ENCODE results near the gene CLP1. TPM values are rescaled to one million over a fixed set of nuclear protein-coding genes. Genes with fewer than 3 reads are reported as not detected.
"Not testable (repeated sequence)": the region's sequence is repeated elsewhere in the genome, so short reads cannot be mapped to it uniquely, and the experiment has no call there.

The CLP1 gene
- total RNA-seq, 3 donors from 2014 or later = 10.0 to 13.1 (median 10.9) TPM

DNA sequence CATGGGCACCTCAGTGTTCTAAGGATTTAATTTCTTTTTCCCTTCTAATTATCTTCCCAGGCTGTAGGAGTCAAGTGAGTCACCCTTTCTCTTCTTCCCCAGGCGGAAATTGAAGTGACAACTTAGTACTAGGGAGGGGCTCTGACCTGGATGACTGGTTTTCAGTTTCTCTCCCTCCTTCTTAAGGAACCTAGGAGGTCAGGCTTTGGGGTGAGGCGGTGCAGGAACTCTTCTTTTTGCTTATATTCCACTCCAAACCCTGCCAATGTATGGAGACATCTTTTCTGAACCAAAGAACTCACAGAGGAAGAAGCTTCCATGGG is 23.0 kb downstream of the CLP1 start:
- peaks cover 14% of the 10 kb centered on the region for H3K36me3 ChIP-seq (ENCODE audit: low read depth)
- peak; percentile 88 for ATAC-seq
- intact Hi-C loops (cut with DNase I, micrococcal nuclease) = no loop called here
- no peak overlapping the region for H3K4me3 ChIP-seq
- DNase-seq = no peak
- TF ChIP-seq, protein P1, sequence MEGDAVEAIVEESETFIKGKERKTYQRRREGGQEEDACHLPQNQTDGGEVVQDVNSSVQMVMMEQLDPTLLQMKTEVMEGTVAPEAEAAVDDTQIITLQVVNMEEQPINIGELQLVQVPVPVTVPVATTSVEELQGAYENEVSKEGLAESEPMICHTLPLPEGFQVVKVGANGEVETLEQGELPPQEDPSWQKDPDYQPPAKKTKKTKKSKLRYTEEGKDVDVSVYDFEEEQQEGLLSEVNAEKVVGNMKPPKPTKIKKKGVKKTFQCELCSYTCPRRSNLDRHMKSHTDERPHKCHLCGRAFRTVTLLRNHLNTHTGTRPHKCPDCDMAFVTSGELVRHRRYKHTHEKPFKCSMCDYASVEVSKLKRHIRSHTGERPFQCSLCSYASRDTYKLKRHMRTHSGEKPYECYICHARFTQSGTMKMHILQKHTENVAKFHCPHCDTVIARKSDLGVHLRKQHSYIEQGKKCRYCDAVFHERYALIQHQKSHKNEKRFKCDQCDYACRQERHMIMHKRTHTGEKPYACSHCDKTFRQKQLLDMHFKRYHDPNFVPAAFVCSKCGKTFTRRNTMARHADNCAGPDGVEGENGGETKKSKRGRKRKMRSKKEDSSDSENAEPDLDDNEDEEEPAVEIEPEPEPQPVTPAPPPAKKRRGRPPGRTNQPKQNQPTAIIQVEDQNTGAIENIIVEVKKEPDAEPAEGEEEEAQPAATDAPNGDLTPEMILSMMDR (IDR thresholded peaks at IDR 0.05) = no peak
- H3K4me1 ChIP-seq (ENCODE audit: low read depth) = peaks cover 9% of the 10 kb centered on the region
- no peaks in the 10 kb centered on the region for H3K9me3 ChIP-seq

DNA sequence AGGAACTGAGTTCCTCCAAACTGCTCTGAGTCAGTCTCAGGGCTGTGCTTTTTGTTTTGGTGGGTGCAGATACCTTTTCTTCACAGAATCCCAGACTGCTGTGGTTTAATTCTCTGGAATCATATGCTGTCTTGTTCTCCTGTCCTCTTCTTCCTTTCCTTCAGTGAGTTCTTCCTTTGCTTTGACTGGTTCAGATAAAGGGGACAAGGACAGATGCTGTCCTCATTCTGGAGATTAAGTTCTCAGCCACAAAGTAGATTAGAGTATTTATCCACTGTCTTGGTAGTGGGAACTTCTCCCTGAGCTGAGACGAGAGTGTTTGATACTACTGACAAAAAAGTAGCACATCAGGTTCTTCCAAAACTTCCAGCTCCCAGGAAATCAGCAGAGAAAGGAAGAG is 23.6 kb downstream of the CLP1 start:
- no peaks in the 10 kb centered on the region for H3K9me3 ChIP-seq
- peaks cover 14% of the 10 kb centered on the region for H3K36me3 ChIP-seq (ENCODE audit: low read depth)
- H3K4me1 ChIP-seq (ENCODE audit: low read depth) = peaks cover 9% of the 10 kb centered on the region
- DNase-seq = no peak
- TF ChIP-seq, protein P1 (IDR thresholded peaks at IDR 0.05) = no peak
- no peak overlapping the region for H3K4me3 ChIP-seq
- no peak for ATAC-seq
- intact Hi-C loops (cut with DNase I, micrococcal nuclease) = no loop called here

DNA sequence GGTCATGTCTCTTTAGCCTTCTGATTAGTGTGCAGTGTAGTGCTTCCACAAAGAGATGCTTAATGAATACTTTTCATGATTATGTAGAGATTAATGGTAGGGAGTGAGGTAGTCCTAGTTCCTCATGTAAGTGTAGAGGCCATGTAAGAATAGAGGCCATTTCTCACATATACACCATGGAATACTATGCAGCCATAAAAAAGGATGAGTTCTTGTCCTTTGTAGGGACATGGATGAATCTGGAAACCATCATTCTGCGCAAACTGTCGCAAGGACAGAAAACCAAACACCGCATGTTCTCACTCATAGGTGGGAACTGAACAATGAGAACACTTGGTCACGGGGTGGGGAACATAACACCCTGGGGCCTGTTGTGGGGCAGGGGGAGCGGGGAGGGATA is 32.9 kb downstream of the CLP1 start:
- H3K4me3 ChIP-seq; intact Hi-C loops (cut with DNase I, micrococcal nuclease); DNase-seq; ATAC-seq; H3K9me3 ChIP-seq; H3K4me1 ChIP-seq (ENCODE audit: low read depth): not testable (repeated sequence)
- peaks cover 35% of the 10 kb centered on the region for H3K36me3 ChIP-seq (ENCODE audit: low read depth)

DNA sequence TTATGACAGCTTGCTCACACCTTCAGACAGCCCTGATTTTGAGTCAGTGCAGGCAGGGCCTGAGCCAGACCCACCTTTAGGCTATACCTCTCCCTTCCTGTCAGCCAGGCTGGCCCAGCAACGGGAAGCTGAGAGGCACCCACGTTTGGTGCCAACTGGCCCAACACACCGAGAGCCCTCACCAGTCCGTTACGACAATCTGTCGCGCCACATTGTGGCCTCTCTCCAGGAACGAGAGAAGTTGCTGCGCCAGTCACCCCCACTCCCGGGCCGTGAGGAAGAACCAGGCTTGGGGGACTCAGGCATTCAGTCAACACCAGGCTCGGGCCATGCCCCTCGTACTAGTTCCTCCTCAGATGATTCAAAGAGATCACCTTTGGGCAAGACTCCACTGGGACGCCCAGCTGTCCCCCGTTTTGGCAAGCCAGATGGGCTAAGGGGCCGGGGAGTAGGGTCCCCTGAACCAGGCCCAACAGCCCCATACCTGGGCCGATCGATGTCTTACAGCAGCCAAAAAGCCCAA is 41.3 kb downstream of the CLP1 start:
- Histone ChIP-seq H3K9me3 (no peaks in the 10 kb centered on the region), H3K4me1 (ENCODE audit: low read depth) (no peaks in the 10 kb centered on the region), H3K36me3 (ENCODE audit: low read depth) (peaks cover 25% of the 10 kb centered on the region), H3K4me3 (no peak overlapping the region)
- TF ChIP-seq, protein P1 (IDR thresholded peaks at IDR 0.05) = no peak
- intact Hi-C loops (cut with DNase I, micrococcal nuclease) = no loop called here
- DNase-seq (no peak), ATAC-seq (peak; percentile 14)

DNA sequence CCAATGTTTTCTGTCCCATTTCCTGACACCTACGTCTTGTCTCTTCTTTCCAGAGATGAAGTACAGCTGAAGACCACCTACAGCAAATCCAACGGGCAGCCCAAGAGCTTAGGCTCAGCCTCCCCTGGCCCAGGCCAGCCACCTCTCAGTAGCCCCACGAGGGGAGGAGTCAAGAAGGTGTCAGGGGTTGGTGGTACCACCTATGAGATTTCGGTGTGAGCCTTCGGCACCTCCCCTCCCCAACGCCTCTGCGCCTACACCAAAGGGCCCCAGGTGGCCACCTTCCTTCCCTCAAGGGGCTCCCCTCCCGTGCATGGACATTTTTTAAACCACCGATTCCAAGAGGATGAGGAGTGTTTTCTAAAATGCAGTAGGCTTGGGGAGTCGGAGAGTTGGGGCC is 42.3 kb downstream of the CLP1 start:
- intact Hi-C loops (cut with DNase I, micrococcal nuclease) = no loop called here
- H3K4me3 ChIP-seq = no peak overlapping the region
- no peaks in the 10 kb centered on the region for H3K4me1 ChIP-seq (ENCODE audit: low read depth)
- peaks cover 16% of the 10 kb centered on the region for H3K36me3 ChIP-seq (ENCODE audit: low read depth)
- no peak for DNase-seq
- no peaks in the 10 kb centered on the region for H3K9me3 ChIP-seq
- ATAC-seq = no peak
- TF ChIP-seq, protein P1 (IDR thresholded peaks at IDR 0.05) = no peak

DNA sequence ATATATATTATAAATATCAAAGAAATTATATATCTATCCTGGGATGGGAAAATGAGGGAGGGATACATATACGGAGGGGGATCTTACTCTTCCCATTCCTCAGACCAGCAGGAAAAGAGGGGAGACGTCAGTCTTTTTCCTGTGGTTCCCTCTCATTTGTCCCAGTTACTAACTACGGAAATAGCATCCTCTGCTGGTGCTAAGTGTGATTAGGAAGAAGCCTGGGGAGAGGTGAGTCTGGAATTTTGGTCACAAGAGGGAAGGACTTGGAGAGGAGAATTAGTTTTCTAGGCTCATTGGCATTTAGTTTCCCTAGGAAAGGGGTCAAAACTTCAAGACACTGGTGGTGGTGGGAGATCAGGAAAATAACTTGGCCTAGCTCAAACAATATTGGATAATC is 42.9 kb downstream of the CLP1 start:
- no peak for ATAC-seq
- peaks cover 11% of the 10 kb centered on the region for H3K36me3 ChIP-seq (ENCODE audit: low read depth)
- H3K4me3 ChIP-seq = no peak overlapping the region
- intact Hi-C loops (cut with DNase I, micrococcal nuclease) = no loop called here
- no peaks in the 10 kb centered on the region for H3K9me3 ChIP-seq
- no peak for DNase-seq
- no peaks in the 10 kb centered on the region for H3K4me1 ChIP-seq (ENCODE audit: low read depth)
- TF ChIP-seq, protein P1 (IDR thresholded peaks at IDR 0.05) = no peak

Measured in mucosa of descending colon (tissue), 3 donors.